Breast epithelium (tissue), 4 donors: ENCODE measurements around the gene CALY. TPM values are rescaled to one million over a fixed set of nuclear protein-coding genes. Genes with fewer than 3 reads are reported as not detected.

Experiments used
- DNase-seq, 2 donors: peaks; one replicate each; pipeline ENCODE4 v3.0.0-alpha.2; 2019; ENCODE audit warnings: low spot score in 2 of 2
- H3K27ac ChIP-seq, 2 donors: fragments of 200-600 bp; sonication (generic) in 1 of 2; one replicate each; pipeline ENCODE4 v1.5.1; 2016 to 2019; ENCODE audit warnings: mild to moderate bottlenecking in 1 of 2
- H3K27me3 ChIP-seq, 2 donors: fragments of 200-600 bp; sonication (generic) in 1 of 2; one replicate each; pipeline versions ENCODE4 v1.5.1 to v1.6.0; 2017 to 2019; ENCODE audit warnings: control low read depth in 1 of 2, mild to moderate bottlenecking in 1 of 2
- H3K36me3 ChIP-seq: fragments of 200-600 bp; one replicate; pipeline ENCODE4 v1.5.1; 2019
- H3K4me1 ChIP-seq, 2 donors: fragments of 200-600 bp; sonication (generic); one replicate each; pipeline ENCODE4 v1.5.1; 2016 to 2019; ENCODE audit warnings: control low read depth in 1 of 2
- H3K4me3 ChIP-seq, 3 donors: fragments of 200-600 bp; sonication (generic); 1 replicate in 2 of 3; 2 replicates in 1 of 3; pipeline ENCODE4 v1.5.1; 2016 to 2019; ENCODE audit warnings: mild to moderate bottlenecking in 3 of 3, moderate library complexity in 2 of 3
- H3K9me3 ChIP-seq, 2 donors: fragments of 200-600 bp; sonication (generic) in 1 of 2; one replicate each; pipeline ENCODE4 v1.5.1; 2016 to 2019; ENCODE audit warnings: control low read depth in 1 of 2
- POLR2A ChIP-seq: fragments of 450-650 bp; IDR thresholded peaks from one replicate; pipeline ENCODE4 v1.6.1; 2016; ENCODE audit warnings: antibody characterized with exemption, mild to moderate bottlenecking, moderate library complexity
- POLR2AphosphoS5 ChIP-seq, 3 donors: sonication (generic); formaldehyde crosslinking; IDR thresholded peaks; one replicate each; pipeline ENCODE4 v1.6.1; 2017; ENCODE audit warnings: antibody characterized with exemption in 3 of 3
- intact Hi-C: fragments of 100-400 bp; cut with DNase I; formaldehyde crosslinking; loops from one replicate; pipeline ENCODE4 v1.15.1; 2023; ENCODE audit warnings: low total_unique reads
- total RNA-seq, 3 donors: library from RNA; depleted of rRNA; stranded (reverse); fragments of >200 nt; gene quantifications; one replicate each; pipeline ENCODE4 v1.1.0, GENCODE V29; 2016
- TF ChIP-seq, protein P1 (sequence below), 3 donors: fragments of 450-650 bp; IDR thresholded peaks; one replicate each; pipeline ENCODE4 v1.5.1; 2016 to 2017; ENCODE audit warnings: antibody characterized with exemption in 3 of 3, mild to moderate bottlenecking in 3 of 3, moderate library complexity in 3 of 3

The CALY gene
- total RNA-seq, 3 donors from 2014 or later, result 0.66 TPM; not detected in 2

DNA sequence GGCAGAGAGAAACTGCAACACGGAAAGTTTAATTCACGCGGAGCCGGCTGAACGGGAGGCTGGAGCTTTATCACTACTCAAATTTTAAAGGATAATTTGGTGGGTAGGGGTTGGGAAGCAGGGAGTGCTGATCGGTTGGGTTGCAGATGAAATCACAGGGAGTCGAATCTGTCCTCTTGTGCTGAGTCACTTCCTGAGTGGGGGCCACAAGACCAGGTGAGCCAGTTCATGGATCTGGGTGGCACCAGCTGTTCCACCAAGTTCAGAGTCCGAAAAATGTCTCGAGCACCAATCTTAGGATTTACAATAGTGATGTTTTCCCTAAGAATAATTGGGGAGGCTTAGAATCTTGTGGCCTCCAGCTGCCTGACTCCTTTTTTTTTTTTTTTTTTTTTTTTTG lies 6.9 kb upstream of the CALY start:
- DNase-seq, result no peak
- Histone ChIP-seq H3K36me3 (no peaks in the 10 kb centered on the region), H3K9me3 (no peaks in the 10 kb centered on the region), H3K27ac (no peak overlapping the region), H3K27me3 (peaks cover 6 to 89% of the 10 kb centered on the region in 2 donors), H3K4me1 (no peaks in the 10 kb centered on the region), H3K4me3 (no peak overlapping the region)
- TF ChIP-seq, protein P1, sequence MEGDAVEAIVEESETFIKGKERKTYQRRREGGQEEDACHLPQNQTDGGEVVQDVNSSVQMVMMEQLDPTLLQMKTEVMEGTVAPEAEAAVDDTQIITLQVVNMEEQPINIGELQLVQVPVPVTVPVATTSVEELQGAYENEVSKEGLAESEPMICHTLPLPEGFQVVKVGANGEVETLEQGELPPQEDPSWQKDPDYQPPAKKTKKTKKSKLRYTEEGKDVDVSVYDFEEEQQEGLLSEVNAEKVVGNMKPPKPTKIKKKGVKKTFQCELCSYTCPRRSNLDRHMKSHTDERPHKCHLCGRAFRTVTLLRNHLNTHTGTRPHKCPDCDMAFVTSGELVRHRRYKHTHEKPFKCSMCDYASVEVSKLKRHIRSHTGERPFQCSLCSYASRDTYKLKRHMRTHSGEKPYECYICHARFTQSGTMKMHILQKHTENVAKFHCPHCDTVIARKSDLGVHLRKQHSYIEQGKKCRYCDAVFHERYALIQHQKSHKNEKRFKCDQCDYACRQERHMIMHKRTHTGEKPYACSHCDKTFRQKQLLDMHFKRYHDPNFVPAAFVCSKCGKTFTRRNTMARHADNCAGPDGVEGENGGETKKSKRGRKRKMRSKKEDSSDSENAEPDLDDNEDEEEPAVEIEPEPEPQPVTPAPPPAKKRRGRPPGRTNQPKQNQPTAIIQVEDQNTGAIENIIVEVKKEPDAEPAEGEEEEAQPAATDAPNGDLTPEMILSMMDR (IDR thresholded peaks at IDR 0.05), result no peak
- TF ChIP-seq POLR2A, result no peak
- no peak for TF ChIP-seq POLR2AphosphoS5 (IDR thresholded peaks at IDR 0.05)
- intact Hi-C loops, result no loop called here

DNA sequence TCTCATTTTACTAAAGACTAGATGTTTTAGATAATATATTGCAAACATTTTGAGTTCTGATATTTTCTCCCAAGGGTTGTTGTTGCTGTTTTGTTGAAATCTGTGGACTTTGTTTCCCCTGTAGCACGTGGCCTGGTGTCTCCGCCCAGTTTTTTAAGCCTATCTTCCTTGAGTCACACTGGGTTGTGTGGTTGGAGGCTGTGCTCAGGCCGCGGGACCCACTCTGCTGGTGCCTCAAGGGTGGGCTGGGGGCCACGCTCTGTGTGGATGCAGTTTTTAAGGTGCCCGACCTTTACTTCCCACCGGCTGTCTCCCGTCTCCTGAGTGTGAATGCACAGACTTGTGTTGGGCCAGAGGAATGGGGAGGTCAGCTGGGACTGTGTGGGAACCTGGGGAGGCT lies 6.2 kb upstream of the CALY start:
- no peaks in the 10 kb centered on the region for H3K36me3 ChIP-seq
- H3K4me1 ChIP-seq, result no peaks in the 10 kb centered on the region
- no peaks in the 10 kb centered on the region for H3K9me3 ChIP-seq
- H3K4me3 ChIP-seq, result no peak overlapping the region
- H3K27me3 ChIP-seq, result peaks cover 6 to 91% of the 10 kb centered on the region in 2 donors
- intact Hi-C loops, result no loop called here
- TF ChIP-seq, protein P1 (IDR thresholded peaks at IDR 0.05), result no peak
- no peak for TF ChIP-seq POLR2A
- no peak for TF ChIP-seq POLR2AphosphoS5 (IDR thresholded peaks at IDR 0.05)
- H3K27ac ChIP-seq, result no peak overlapping the region
- DNase-seq, result no peak

DNA sequence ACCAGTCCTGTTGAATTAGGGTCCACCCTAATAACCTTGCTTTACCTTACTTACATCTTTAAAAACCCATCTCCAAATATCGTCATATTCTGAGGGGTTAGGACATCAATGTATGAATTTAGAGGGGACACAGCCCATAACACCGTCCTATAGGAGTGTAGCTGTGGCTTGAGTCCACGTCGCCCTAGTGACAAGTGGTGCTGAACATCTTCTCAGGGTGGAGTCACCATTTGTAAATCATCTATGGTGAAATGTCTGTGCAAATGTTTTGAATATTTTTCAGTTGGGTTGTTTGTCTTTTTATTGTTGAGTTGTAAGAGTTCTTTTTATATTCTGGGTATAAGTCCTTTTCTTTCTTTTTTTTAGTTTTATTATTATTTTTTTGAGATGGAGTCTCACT lies 5.3 kb upstream of the CALY start:
- Histone ChIP-seq H3K4me3 (no peak overlapping the region), H3K9me3 (no peaks in the 10 kb centered on the region), H3K36me3 (no peaks in the 10 kb centered on the region), H3K4me1 (no peaks in the 10 kb centered on the region), H3K27ac (no peak overlapping the region), H3K27me3 (peaks cover under 1 to 91% of the 10 kb centered on the region in 2 donors)
- TF ChIP-seq POLR2AphosphoS5 (IDR thresholded peaks at IDR 0.05) (no peak), POLR2A (no peak)
- TF ChIP-seq, protein P1 (IDR thresholded peaks at IDR 0.05), result no peak
- intact Hi-C loops, result no loop called here
- DNase-seq, result no peak

DNA sequence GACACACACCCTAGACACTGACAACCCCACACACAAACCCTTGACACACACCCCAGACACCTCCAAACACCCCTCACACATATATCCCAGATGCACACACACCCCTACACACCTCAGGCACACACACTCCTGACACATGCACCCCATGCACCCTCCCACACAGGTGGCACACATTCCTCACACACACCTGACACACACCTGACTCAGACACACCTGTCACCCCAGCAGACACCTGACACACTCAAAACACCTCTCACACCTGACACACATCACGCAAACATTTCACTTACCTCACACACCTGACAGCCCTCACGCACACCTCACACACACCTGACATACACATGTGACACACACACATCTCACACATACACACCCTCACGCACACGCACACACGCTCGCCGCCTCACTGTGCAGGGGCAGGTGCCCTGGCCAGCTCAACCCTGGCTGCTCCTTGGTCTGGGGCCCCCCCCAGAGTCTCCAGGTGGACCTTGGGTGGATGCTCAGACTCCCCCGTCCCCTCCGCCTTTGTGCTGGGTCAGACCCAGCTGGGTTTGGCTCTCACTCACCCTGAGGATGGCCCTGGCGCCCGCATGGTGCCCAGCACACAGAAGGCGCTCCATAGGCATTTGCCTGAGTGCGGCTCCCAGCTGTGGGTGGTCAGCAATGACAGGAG lies 3.1 kb upstream of the CALY start:
- no peak for TF ChIP-seq POLR2A
- TF ChIP-seq, protein P1 (IDR thresholded peaks at IDR 0.05), result no peak
- no peak for TF ChIP-seq POLR2AphosphoS5 (IDR thresholded peaks at IDR 0.05)
- H3K27me3 ChIP-seq, result peaks cover 16 to 94% of the 10 kb centered on the region in 2 donors
- H3K9me3 ChIP-seq, result no peaks in the 10 kb centered on the region
- no peak for DNase-seq
- H3K27ac ChIP-seq, result no peak overlapping the region
- no peak overlapping the region for H3K4me3 ChIP-seq
- H3K4me1 ChIP-seq, result peaks cover 7 to 8% of the 10 kb centered on the region in 2 donors
- intact Hi-C loops, result no loop called here
- H3K36me3 ChIP-seq, result no peaks in the 10 kb centered on the region

DNA sequence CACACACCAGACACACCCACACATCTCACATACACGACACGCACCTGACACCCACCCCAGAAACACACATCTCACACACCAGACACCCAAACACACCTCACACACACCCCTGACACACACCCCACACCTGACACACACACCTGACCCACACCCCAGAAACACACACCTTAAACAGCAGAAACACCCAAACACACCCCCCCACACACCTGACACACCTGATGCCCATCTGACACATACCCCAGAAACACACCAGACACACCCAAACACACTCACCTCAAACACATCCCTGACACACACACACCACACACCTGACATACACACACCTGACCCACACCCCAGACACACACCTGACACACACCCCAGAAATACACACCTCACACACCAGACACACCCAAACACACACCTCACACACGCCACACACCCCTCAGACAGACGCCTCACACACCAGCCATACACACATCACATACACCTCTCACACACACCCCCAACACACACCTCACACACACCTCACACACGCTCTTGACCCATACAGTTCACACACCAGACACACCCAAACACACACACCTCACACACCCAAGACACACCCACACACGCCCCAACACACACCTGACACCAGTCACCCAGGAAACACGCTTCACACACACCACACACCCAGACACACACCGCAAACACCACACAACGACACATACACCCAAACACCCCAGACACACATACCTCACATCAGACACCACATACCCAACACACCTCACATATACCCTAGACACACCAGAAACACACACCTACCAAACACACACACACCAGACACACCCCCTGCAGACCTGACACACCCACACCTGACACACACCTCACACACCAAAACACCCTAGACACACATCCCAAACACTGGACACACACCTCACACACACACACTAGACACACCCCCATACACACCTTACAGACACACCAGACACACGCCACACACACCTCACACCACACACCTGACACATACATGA lies 1.7 kb upstream of the CALY start:
- Histone ChIP-seq H3K36me3 (no peaks in the 10 kb centered on the region), H3K4me3 (no peak overlapping the region), H3K27me3 (peaks cover 18 to 88% of the 10 kb centered on the region in 2 donors), H3K27ac (no peak overlapping the region), H3K9me3 (no peaks in the 10 kb centered on the region), H3K4me1 (peaks cover 7 to 8% of the 10 kb centered on the region in 2 donors)
- intact Hi-C loops, result no loop called here
- TF ChIP-seq, protein P1 (IDR thresholded peaks at IDR 0.05), result no peak
- TF ChIP-seq POLR2A (no peak), POLR2AphosphoS5 (IDR thresholded peaks at IDR 0.05) (no peak)
- DNase-seq, result no peak
